CD14-positive monocyte (primary cell): ENCODE measurements around the gene FAM169A. TPM values are rescaled to one million over a fixed set of nuclear protein-coding genes. Genes with fewer than 3 reads are reported as not detected.

Source experiments
- DNase-seq, 3 donors: peaks; one replicate each; pipeline ENCODE4 v3.0.0-alpha.2; 2011 to 2022
- H2AFZ ChIP-seq: 2 replicates; pipeline ENCODE4 v1.6.0; 2012; ENCODE audit warnings: mild to moderate bottlenecking, low read depth, low read length, inconsistent platforms; ENCODE audit not compliant: insufficient read depth, poor library complexity, severe bottlenecking
- H3K27ac ChIP-seq, 2 donors: 1 replicate in 1 of 2; 2 replicates in 1 of 2; pipeline ENCODE4 v1.5.1; 2012 to 2013; ENCODE audit warnings: low read length in 2 of 2, control low read depth in 1 of 2, inconsistent platforms in 1 of 2, low read depth in 1 of 2, mild to moderate bottlenecking in 1 of 2
- H3K27me3 ChIP-seq, 2 donors: one replicate each; pipeline versions ENCODE4 v1.6.0 to v1.6.1; 2011 to 2013; ENCODE audit warnings: low read length in 2 of 2; ENCODE audit not compliant: control insufficient read depth in 2 of 2, insufficient read depth in 2 of 2
- H3K36me3 ChIP-seq, 2 donors: replicated peaks in 1 of 2; 1 replicate in 1 of 2; 2 replicates in 1 of 2; pipeline versions ENCODE4 v1.5.1 to v1.6.1; 2012 to 2013; ENCODE audit warnings: low read length in 2 of 2, control low read depth in 1 of 2, inconsistent platforms in 1 of 2, mild to moderate bottlenecking in 1 of 2; ENCODE audit not compliant: insufficient read depth in 2 of 2, control insufficient read depth in 1 of 2
- H3K4me1 ChIP-seq, 2 donors: 1 replicate in 1 of 2; 2 replicates in 1 of 2; pipeline versions ENCODE4 v1.5.1 to v1.6.1; 2012 to 2013; ENCODE audit warnings: low read length in 2 of 2, control low read depth in 1 of 2, inconsistent platforms in 1 of 2, mild to moderate bottlenecking in 1 of 2, moderate library complexity in 1 of 2; ENCODE audit not compliant: insufficient read depth in 2 of 2, control insufficient read depth in 1 of 2
- H3K4me2 ChIP-seq: replicated peaks from 2 replicates; pipeline ENCODE3; 2012; ENCODE audit warnings: low read length, moderate library complexity, mild to moderate bottlenecking; ENCODE audit not compliant: poor library complexity, severe bottlenecking; ENCODE audit errors: extremely low read depth
- H3K4me3 ChIP-seq, 3 experiments: fragments of 200-600 bp in 1 of 3; sonication (generic) in 1 of 3; replicated peaks in 1 of 3; 1 replicate in 2 of 3; 2 replicates in 1 of 3; pipeline ENCODE4 v1.5.1; 2011 to 2013; ENCODE audit warnings: low read length in 3 of 3, mild to moderate bottlenecking in 3 of 3, control low read depth in 2 of 3, low read depth in 2 of 3, inconsistent platforms in 1 of 3, moderate library complexity in 1 of 3
- H3K79me2 ChIP-seq: 2 replicates; pipeline ENCODE4 v1.6.0; 2012; ENCODE audit warnings: mild to moderate bottlenecking, control low read depth, inconsistent platforms, low read length, moderate library complexity; ENCODE audit not compliant: insufficient read depth
- H3K9ac ChIP-seq: 2 replicates; pipeline ENCODE4 v1.6.0; 2017; ENCODE audit warnings: low read length, mild to moderate bottlenecking; ENCODE audit not compliant: insufficient read depth, poor library complexity, severe bottlenecking
- H3K9me3 ChIP-seq, 2 donors: replicated peaks in 1 of 2; 1 replicate in 1 of 2; 2 replicates in 1 of 2; pipeline versions ENCODE4 v1.5.1 to v1.6.1; 2012 to 2013; ENCODE audit warnings: low read length in 2 of 2, control low read depth in 1 of 2; ENCODE audit not compliant: control insufficient read depth in 1 of 2, insufficient read depth in 1 of 2
- H4K20me1 ChIP-seq: 2 replicates; pipeline ENCODE4 v1.6.0; 2012; ENCODE audit warnings: mild to moderate bottlenecking, low read length, control low read depth, moderate library complexity; ENCODE audit not compliant: insufficient read depth
- H3K27ac Mint-ChIP-seq, 7 donors: one replicate each; pipeline ENCODE4 v1.8.0; 2020; ENCODE audit warnings: mild to moderate bottlenecking in 7 of 7, mixed read lengths in 7 of 7, moderate library complexity in 6 of 7, inconsistent platforms in 2 of 7
- H3K27me3 Mint-ChIP-seq, 3 donors: one replicate each; pipeline ENCODE4 v1.8.0; 2021 to 2022; ENCODE audit warnings: low read depth in 3 of 3, mild to moderate bottlenecking in 3 of 3, mixed read lengths in 3 of 3, moderate library complexity in 3 of 3, inconsistent platforms in 1 of 3
- H3K36me3 Mint-ChIP-seq, 2 donors: one replicate each; pipeline ENCODE4 v1.8.0; 2020; ENCODE audit warnings: mixed read lengths in 2 of 2, inconsistent platforms in 1 of 2, mild to moderate bottlenecking in 1 of 2
- H3K4me1 Mint-ChIP-seq: one replicate; pipeline ENCODE4 v1.8.0; 2020; ENCODE audit warnings: mild to moderate bottlenecking, mixed read lengths
- H3K4me3 Mint-ChIP-seq, 2 donors: one replicate each; pipeline ENCODE4 v1.8.0; 2020; ENCODE audit warnings: mild to moderate bottlenecking in 2 of 2, mixed read lengths in 2 of 2, moderate library complexity in 1 of 2
- H3K9me3 Mint-ChIP-seq, 7 donors: one replicate each; pipeline ENCODE4 v1.8.0; 2020 to 2022; ENCODE audit warnings: mixed read lengths in 7 of 7, mild to moderate bottlenecking in 6 of 7, moderate library complexity in 6 of 7, inconsistent platforms in 2 of 7
- WGBS: methylation state at CpG from one replicate; pipeline ENCODE4 v1.1.5; 2013; ENCODE audit warnings: missing lambda C conversion rate; ENCODE audit not compliant: insufficient coverage; 5-methylcytosine and 5-hydroxymethylcytosine counted together
- intact Hi-C, 2 donors: fragments of 100-400 bp; cut with micrococcal nuclease; formaldehyde crosslinking; loops; one replicate each; pipeline versions ENCODE4 v1.15.0 to v1.15.1; 2023
- polyA plus RNA-seq, 3 donors: library from polyadenylated mRNA; depleted of rRNA in 1 of 3; unstranded in 2 of 3; stranded (reverse) in 1 of 3; fragments of 300-500 nt in 2 of 3; fragments of >200 nt in 1 of 3; fragmentation: Illumina TruSeq in 2 of 3; gene quantifications; 1 replicate in 2 of 3; 2 replicates in 1 of 3; pipeline ENCODE4 v1.2.3, GENCODE V29; 2012 to 2021
- TF ChIP-seq, protein P1 (sequence below): fragments of 200-600 bp; IDR thresholded peaks from one replicate; pipeline ENCODE4 v1.8.0; 2022; ENCODE audit warnings: antibody characterized with exemption, mild to moderate bottlenecking

Gene FAM169A
- polyA plus RNA-seq, 3 donors = not detected

DNA sequence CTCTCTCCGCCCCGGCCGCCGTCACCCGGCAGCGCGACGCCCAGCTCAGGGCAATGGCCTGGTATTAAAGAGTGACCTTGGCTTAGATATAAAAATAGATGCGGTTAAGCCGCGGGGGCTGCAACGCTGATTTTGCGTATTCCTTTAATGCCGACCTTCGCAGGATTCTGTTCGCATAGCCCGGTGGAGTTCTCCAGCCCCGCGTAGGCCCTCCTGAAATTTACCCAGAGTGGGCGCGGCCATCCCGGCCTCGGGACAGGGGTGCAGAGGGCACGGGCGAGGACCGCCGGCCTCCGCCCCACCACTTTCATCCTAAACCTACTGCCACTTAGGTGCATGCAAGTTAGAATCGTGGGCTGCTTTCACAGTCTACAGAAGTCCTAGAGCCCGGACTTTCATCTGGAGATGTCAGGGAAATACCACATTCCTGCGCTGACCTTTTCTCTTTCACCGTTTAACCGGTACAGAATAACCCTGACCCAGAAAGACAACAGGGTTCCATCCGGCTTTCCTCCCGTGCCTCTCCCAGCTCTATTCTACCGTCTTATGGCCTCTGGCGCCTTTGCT lies 492 bp upstream of the FAM169A start:
- H3K9ac ChIP-seq = peak overlapping the region; percentile 59
- peak overlapping the region; percentile 88 for H2AFZ ChIP-seq
- peak overlapping the region in 1 of 7 donors; percentile 42 for H3K27ac Mint-ChIP-seq

DNA sequence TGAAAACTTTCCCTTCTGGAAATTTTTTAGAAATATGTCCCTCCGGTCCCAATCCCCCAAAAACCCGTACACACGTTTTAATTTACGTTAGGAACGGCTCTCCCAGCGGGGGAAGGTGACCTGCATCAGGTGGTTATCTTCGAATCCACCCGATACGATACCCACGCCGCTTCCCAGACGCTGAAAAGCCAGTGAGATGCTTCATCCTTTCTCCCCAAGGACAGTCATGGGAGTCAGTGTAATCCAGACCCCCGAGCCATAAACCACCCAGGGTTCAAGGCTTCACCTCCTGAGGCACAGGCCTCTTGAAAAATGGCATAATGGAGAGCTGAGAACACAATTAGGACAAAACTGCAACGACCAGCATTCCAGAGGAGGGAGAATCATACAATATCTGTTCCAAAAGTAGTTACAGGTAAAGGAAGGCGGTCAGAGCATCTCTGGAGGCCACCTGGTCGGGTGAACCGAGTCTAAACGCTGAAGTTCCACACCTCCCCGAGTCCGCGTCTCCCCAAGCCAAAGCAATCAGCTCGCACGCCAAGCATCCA lies 857 bp downstream of the FAM169A start:
- H3K27ac Mint-ChIP-seq = no peak overlapping the region
- peaks cover 0 to 11% (median 0%) of the 10 kb centered on the region in 7 donors for H3K9me3 Mint-ChIP-seq
- Histone ChIP-seq H3K9ac (peak overlapping the region; percentile 59), H3K36me3 (no peaks in the 10 kb centered on the region), H3K27ac (no peak overlapping the region), H4K20me1 (no peaks in the 10 kb centered on the region), H2AFZ (peak overlapping the region; percentile 88), H3K4me1 (peaks cover 12 to 16% of the 10 kb centered on the region in 2 donors), H3K9me3 (peaks cover 3 to 7% of the 10 kb centered on the region in 2 donors), H3K4me2 (peak overlapping the region; percentile 82), H3K79me2 (no peaks in the 10 kb centered on the region), H3K27me3 (peaks cover 16 to 44% of the 10 kb centered on the region in 2 donors), H3K4me3 (peak overlapping the region; percentile 22 to 75 (median 30))
- peaks cover 4 to 6% of the 10 kb centered on the region in 2 donors for H3K36me3 Mint-ChIP-seq
- peaks cover 16% of the 10 kb centered on the region for H3K4me1 Mint-ChIP-seq
- WGBS = 23% methylated on average over 14 of the region's 23 CpGs
- TF ChIP-seq, protein P1, sequence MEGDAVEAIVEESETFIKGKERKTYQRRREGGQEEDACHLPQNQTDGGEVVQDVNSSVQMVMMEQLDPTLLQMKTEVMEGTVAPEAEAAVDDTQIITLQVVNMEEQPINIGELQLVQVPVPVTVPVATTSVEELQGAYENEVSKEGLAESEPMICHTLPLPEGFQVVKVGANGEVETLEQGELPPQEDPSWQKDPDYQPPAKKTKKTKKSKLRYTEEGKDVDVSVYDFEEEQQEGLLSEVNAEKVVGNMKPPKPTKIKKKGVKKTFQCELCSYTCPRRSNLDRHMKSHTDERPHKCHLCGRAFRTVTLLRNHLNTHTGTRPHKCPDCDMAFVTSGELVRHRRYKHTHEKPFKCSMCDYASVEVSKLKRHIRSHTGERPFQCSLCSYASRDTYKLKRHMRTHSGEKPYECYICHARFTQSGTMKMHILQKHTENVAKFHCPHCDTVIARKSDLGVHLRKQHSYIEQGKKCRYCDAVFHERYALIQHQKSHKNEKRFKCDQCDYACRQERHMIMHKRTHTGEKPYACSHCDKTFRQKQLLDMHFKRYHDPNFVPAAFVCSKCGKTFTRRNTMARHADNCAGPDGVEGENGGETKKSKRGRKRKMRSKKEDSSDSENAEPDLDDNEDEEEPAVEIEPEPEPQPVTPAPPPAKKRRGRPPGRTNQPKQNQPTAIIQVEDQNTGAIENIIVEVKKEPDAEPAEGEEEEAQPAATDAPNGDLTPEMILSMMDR = no peak
- H3K4me3 Mint-ChIP-seq = peak overlapping the region; percentile 76 to 91
- H3K27me3 Mint-ChIP-seq = peaks cover 34 to 49% (median 40%) of the 10 kb centered on the region in 3 donors
- DNase-seq = no peak
- intact Hi-C loops = no loop called here

More for the DNA sequence above, 492 bp upstream of the FAM169A start:
- 2% methylated on average over 31 of the region's 37 CpGs for WGBS
- Histone ChIP-seq H3K27me3 (peaks cover 16 to 44% of the 10 kb centered on the region in 2 donors), H3K36me3 (no peaks in the 10 kb centered on the region), H3K27ac (no peak overlapping the region), H4K20me1 (no peaks in the 10 kb centered on the region), H3K4me2 (peak overlapping the region; percentile 82), H3K9me3 (peaks cover 3 to 7% of the 10 kb centered on the region in 2 donors), H3K4me3 (peak overlapping the region; percentile 16 to 75 (median 30)), H3K79me2 (no peaks in the 10 kb centered on the region), H3K4me1 (peaks cover 12 to 16% of the 10 kb centered on the region in 2 donors)
- Mint-ChIP-seq H3K4me3 (peak overlapping the region; percentile 80 to 85), H3K27me3 (peaks cover 34 to 51% (median 49%) of the 10 kb centered on the region in 3 donors), H3K9me3 (peaks cover 0 to 11% (median 2%) of the 10 kb centered on the region in 7 donors), H3K4me1 (peaks cover 16% of the 10 kb centered on the region), H3K36me3 (peaks cover 4 to 6% of the 10 kb centered on the region in 2 donors)
- TF ChIP-seq, protein P1 = no peak
- intact Hi-C loops = no loop called here
- no peak for DNase-seq
